ENCODE data around the gene MGMT. TPM values are rescaled to one million over a fixed set of nuclear protein-coding genes. Genes with fewer than 3 reads are reported as not detected.

Gene MGMT
- total and polyA plus RNA-seq, 9 donors = 4.5 to 53.3 (median 25.4) TPM

DNA sequence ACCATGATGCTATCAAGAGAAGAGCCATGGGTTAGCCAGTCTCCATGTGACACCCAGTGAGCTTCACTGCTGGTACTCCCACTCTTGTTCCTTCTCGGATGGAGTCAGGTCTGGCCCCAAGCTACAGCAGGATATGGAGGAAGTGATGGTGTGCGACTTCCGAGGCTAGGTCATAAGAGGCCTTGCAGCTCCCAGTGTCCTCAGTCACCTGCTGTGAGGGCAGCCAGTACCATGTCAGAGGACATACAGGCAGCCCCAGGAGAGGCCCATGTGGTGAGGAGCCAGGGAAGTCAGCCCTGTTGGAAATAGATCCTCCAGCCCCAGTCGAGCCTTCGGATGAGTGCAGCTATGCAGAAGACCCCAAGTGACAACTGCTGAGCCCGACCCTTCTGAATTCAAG lies 260.0 kb downstream of the MGMT start:
- TF ChIP-seq EP300 (IDR thresholded peaks at IDR 0.05) = no peak
- TF ChIP-seq, protein P1, sequence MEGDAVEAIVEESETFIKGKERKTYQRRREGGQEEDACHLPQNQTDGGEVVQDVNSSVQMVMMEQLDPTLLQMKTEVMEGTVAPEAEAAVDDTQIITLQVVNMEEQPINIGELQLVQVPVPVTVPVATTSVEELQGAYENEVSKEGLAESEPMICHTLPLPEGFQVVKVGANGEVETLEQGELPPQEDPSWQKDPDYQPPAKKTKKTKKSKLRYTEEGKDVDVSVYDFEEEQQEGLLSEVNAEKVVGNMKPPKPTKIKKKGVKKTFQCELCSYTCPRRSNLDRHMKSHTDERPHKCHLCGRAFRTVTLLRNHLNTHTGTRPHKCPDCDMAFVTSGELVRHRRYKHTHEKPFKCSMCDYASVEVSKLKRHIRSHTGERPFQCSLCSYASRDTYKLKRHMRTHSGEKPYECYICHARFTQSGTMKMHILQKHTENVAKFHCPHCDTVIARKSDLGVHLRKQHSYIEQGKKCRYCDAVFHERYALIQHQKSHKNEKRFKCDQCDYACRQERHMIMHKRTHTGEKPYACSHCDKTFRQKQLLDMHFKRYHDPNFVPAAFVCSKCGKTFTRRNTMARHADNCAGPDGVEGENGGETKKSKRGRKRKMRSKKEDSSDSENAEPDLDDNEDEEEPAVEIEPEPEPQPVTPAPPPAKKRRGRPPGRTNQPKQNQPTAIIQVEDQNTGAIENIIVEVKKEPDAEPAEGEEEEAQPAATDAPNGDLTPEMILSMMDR (IDR thresholded peaks at IDR 0.05) = no peak
- no peak for TF ChIP-seq POLR2A (IDR thresholded peaks at IDR 0.05)
- H3K36me3 ChIP-seq = no peaks in the 10 kb centered on the region
- no peak overlapping the region for H3K27ac ChIP-seq
- H3K9me3 ChIP-seq = no peaks in the 10 kb centered on the region
- intact Hi-C loops (cut with DNase I) = no loop called here
- DNase-seq = no peak
- H3K27me3 ChIP-seq = no peaks in the 10 kb centered on the region
- WGBS, 3 donors = 97 to 99% (median 98%) methylated on average over 6 of the region's 6 CpGs
- no peak overlapping the region for H3K4me3 ChIP-seq
- H3K4me1 ChIP-seq (ENCODE audit: insufficient read depth) = no peaks in the 10 kb centered on the region

DNA sequence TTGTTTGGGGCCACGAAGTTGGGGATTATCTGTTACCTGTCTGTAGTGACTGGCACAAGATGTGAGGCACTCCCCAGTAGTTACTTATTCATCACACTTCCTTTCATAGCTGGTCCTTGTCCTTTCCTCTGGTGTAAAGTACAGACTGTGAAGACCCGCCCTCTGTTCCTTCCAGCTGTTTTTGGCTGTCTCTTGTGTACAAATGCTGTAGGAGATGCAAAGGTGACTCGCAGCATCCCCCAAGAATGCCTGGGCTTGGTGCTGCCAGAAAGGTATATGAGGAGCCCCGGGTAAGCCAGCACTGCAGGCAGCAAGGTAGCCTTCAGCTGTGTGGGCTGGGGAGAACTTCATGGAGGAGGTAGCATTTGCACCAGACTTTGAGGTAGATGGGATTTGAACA lies 260.5 kb downstream of the MGMT start:
- 70 to 100% (median 95%) methylated on average over 3 to 4 of the region's 4 CpGs for WGBS, 3 donors

DNA sequence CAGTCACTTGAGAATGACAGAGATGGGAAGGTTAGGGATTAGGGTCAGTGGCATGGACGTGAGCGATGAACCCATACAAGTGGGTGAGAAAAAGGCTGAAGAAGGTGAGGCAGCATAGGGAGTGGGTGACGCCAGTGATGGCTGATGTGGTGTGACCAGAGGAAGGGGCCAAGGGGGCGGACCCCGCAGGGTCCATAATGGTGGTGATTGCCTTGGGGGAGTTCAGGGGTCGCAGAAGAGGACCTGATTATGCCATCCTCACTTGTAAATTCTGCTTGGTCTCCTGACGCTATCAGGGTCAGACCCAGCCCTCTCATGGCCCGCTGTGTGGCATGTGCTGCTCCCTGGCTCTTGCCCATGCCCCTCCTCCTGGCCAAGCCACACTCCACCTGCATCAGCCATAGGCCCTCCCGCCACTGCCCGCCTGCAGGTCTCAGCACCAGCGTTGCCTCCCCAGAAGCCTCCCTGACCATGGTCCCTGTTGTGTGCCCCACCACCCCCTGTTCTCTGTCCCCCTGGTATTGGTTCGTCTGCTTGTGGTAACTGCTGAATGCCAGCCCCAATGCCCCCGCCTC lies 261.3 kb downstream of the MGMT start:
- H3K27ac ChIP-seq = no peak overlapping the region
- no peaks in the 10 kb centered on the region for H3K4me1 ChIP-seq (ENCODE audit: insufficient read depth)
- TF ChIP-seq, protein P1 (IDR thresholded peaks at IDR 0.05) = no peak
- TF ChIP-seq POLR2A (IDR thresholded peaks at IDR 0.05) (no peak), EP300 (IDR thresholded peaks at IDR 0.05) (no peak)
- intact Hi-C loops (cut with DNase I) = no loop called here
- no peaks in the 10 kb centered on the region for H3K36me3 ChIP-seq
- H3K4me3 ChIP-seq = no peak overlapping the region
- H3K27me3 ChIP-seq = no peaks in the 10 kb centered on the region
- no peaks in the 10 kb centered on the region for H3K9me3 ChIP-seq
- WGBS, 3 donors = 92 to 98% (median 97%) methylated on average over 13 of the region's 13 CpGs
- DNase-seq = no peak

More for the DNA sequence above, 260.5 kb downstream of the MGMT start:
- Histone ChIP-seq H3K4me3 (no peak overlapping the region), H3K27me3 (no peaks in the 10 kb centered on the region), H3K9me3 (no peaks in the 10 kb centered on the region), H3K27ac (no peak overlapping the region), H3K36me3 (no peaks in the 10 kb centered on the region), H3K4me1 (ENCODE audit: insufficient read depth) (no peaks in the 10 kb centered on the region)
- DNase-seq = no peak
- intact Hi-C loops (cut with DNase I) = no loop called here
- TF ChIP-seq POLR2A (IDR thresholded peaks at IDR 0.05) (no peak), EP300 (IDR thresholded peaks at IDR 0.05) (no peak)
- TF ChIP-seq, protein P1 (IDR thresholded peaks at IDR 0.05) = no peak

DNA sequence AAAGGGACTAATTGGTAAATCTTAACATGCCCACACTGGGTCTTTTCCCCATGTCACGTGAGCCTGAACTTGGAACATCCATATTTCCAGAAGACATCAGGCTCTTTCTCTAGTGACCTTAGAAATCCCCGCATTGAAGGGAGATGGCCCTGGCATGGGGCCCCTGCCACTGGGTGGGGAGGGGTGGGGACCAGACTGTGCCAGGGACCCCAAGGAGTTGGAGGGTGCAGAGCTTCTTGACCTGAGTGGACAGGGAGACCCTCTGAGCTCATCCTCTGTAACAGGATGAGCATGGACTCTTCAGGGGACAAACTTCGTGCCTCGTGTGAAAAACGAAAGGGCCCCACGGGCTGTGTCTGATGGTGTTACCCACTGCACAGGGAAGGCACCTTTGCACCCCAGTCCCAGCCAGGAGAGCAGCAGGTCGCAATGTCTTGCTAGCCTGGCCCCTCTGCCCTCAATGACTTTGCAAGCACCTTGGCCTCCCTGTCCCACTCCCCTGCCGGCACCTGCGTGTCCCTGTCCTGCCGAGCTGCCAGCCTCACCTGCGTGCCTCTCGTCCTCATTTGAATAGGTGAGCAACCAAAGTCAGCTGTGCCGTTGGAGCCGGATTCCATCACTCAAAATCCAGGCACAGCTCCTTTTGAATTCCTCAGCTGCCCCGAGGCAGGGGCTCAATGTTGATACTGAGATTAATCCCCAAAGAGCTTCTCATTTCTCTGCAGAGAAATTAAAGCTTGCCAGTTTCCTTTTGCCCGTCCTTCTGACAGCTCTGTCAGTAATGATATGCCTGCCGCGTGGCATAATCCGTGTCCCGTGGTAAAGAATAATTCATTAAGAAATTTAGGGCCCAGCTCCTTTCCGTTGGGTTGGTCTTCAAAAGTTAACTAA lies 262.1 kb downstream of the MGMT start:
- Histone ChIP-seq H3K27ac (no peak overlapping the region), H3K4me1 (ENCODE audit: insufficient read depth) (no peaks in the 10 kb centered on the region), H3K27me3 (no peaks in the 10 kb centered on the region), H3K36me3 (no peaks in the 10 kb centered on the region), H3K4me3 (no peak overlapping the region), H3K9me3 (no peaks in the 10 kb centered on the region)
- no peak for DNase-seq
- intact Hi-C loops (cut with DNase I) = no loop called here
- TF ChIP-seq POLR2A (IDR thresholded peaks at IDR 0.05) (no peak), EP300 (IDR thresholded peaks at IDR 0.05) (no peak)
- TF ChIP-seq, protein P1 (IDR thresholded peaks at IDR 0.05) = no peak
- WGBS, 3 donors = 93 to 97% (median 96%) methylated on average over 21 of the region's 21 CpGs

All from ovary (tissue), 9 donors.